T-helper 1 cell treated with Interleukin-12 subunit alpha and Interleukin-12 subunit beta and Interleukin-4 antibody, amounts not matched to agents 30 ng/mL and 1 ng/mL, for 36 hours (primary cell): ENCODE results near the gene CD96. TPM values are rescaled to one million over a fixed set of nuclear protein-coding genes. Genes with fewer than 3 reads are reported as not detected.
"Not testable (repeated sequence)": the region's sequence is repeated elsewhere in the genome, so short reads cannot be mapped to it uniquely, and the experiment has no call there.

Source experiments
- intact Hi-C: fragments of 100-400 bp; cut with micrococcal nuclease; formaldehyde crosslinking; loops from one replicate; pipeline ENCODE4 v1.15.1; 2024
- total RNA-seq: library from RNA; stranded (reverse); gene quantifications from 2 replicates; pipeline ENCODE4 v1.2.3, GENCODE V29; 2022

Gene CD96
- total RNA-seq, 1 donor from 2014 or later: 287 TPM

DNA sequence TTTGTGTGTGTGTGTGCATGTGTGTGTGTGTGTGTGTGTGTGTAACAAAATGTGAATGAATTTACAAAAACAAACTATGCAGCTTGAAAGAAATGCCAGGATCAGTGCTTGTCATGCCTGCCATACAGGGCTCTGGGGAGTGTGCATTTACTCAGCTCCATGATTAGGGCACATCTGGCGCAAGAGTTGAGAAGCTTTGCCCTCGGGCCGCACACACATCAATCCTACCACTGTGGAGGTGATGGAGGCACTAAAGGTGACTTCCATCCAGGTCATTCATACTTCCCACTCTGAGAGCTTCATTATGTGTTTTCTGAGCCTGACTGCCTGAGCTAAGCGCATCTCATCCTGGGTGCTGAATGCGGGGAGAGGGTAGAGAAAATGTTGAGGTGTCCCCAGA, 125.2 kb downstream of the CD96 start:
- intact Hi-C loops: loop anchor here (1.0 to 5.0 kb wide), 4 partner anchors 51 to 1005 kb away; partner anchors contain the start of gene CD96

DNA sequence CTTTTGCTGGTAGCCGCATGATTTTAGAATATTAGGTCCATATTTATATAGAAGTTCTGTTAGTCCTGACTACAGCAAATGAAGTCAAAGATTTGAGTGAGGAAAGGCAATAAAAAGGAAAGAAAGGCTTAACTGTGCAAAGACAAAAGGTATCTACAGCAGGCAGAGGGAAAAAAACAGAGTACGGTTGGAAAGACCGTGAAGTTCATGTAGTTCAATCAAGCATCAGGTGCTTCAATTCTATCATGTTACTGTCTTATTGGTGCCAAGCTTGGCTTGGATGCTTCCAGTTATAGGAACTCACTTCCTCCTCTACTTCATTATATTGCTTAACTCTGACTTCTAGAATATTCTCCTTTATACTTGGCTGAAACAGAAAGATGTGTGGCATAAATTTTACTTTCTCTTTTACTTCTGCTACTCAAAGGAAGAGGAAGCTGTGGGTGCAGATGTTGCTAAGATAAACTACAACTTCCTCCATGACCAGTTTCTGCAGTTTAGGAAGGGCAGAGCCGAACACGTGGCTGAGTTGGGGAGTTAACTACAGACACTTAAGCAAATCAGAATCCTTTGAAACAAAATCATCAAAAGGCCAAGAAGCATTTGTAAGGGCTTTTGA, 125.7 kb downstream of the CD96 start:
- intact Hi-C loops: loop anchor here (1.0 to 5.0 kb wide), 11 partner anchors 9 to 1860 kb away; partner anchors contain the start of genes CD96 and NECTIN3

DNA sequence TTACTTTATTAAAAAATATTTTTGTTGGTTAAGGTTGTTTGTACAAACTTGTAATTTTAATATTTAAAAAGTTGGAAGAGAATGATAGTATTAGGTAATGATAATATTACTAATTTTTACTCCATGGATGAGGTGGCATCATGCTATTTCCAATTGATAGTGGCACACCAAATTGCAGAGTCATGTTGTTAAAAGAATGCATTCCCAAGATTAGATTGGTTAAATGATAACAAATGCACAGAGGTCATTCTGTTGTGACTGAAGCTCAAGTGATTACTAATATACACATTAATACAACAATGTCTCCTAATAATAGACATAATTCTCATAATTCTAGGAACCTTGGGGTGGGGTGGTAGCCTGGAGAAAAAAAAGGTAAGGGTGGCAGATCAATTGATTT, 126.3 kb downstream of the CD96 start:
- intact Hi-C loops: loop anchor here (1.0 to 5.0 kb wide), 9 partner anchors 8 to 1861 kb away; partner anchors contain the start of gene NECTIN3

DNA sequence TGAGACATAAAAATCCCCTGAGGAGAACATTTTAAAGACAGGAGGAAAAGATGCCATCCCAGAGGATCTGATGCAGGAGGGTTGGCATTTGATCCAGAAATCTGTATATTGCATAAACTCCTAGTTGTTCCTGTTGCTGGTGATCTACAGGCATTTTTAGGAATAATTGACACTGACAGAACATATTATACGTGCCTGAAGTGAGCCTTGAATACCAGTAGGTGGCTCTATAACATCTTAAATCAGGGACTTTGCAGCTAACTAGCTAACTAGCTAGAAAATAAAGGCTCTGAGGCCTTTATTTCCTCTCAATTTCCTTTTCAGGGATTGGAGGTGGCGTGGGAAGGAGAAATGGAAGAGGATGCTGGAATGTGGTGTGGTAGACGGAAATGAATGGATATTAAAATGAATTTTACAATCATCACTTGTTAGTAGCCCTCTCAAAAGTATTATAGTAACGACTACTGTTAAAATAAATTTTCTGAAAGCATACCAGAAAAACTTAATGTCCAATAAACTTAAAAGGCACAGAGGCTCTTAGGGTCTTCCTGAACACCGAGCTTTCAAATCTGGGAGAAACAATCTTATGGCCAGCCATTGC, 127.0 kb downstream of the CD96 start:
- intact Hi-C loops: loop anchor here (1.0 to 5.0 kb wide), 16 partner anchors 7 to 1862 kb away; partner anchors contain the start of gene NECTIN3

DNA sequence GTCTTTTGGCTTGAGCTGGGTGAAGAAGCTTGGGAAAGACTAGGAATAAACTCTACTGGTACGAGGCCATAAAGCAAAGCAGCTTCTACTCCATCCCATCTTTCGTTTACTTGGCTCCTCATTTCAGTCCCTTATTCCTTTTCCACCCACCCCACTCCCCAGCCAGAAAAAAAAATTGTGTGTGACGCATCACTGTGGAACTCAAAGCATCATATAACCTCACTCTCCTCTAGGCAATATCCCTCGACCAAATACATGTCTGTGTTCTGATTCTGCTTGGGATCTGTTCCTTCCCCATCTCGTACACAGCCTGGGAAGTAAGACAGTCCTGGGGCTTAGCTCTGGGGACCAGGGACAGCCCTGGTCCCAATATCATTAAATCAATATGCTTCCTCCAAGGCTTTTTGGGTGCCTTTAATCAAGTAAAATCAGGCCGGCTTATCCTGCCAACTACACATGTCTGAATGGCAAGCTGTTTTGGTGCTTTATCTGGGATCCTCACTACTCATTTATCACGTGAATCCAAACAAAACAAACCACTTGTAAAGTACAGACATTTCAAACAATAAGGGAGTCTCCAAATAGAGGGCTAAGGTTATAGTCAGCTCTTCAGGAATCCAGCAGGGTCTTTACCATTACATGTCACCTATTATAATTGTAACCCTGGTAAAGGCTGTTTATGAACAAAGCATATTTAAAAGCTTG, 128.1 kb downstream of the CD96 start:
- intact Hi-C loops: loop anchor here (1.0 to 5.0 kb wide), 11 partner anchors 21 to 1002 kb away; partner anchors contain the start of gene NECTIN3

DNA sequence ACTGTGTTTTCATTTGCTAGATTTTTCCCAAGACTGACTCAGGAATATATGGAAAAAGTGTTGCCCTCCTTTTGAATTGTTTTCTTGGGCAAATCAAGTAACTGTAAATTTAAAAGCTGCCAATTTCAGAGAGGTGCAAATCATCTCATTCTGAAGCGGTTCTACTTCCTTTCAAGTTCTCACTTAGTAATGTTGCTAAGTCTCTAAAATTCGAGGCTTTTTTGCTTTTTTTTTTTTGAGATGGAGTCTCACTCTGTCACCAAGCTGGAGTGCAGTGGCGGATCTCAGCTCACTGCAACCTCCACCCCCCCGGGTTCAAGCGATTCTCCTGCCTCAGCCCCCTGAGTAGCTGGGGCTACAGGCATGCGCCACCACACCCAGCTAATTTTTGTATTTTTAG, 130.5 kb downstream of the CD96 start:
- intact Hi-C loops: not testable (repeated sequence)

DNA sequence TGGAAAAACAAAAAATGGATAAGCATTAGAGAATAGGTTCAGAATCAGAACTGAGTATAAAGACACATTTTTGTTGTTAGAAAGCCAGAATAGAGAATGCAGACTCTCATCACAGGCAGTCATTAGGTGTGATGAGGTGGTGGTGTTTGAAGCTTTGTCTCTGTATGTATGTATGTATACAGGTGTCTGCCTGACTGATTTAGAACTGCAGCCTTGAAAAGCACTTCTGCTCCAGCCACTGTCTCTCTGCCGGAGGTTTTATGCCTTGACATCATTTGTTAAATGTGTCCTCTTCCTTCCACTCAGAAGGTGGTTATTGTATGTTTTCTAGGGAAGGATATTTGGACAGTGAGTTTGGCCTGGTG, 133.8 kb downstream of the CD96 start:
- intact Hi-C loops: loop anchor here (1.0 kb wide), 3 partner anchors 8 to 23 kb away; no protein-coding TSS in a partner anchor

DNA sequence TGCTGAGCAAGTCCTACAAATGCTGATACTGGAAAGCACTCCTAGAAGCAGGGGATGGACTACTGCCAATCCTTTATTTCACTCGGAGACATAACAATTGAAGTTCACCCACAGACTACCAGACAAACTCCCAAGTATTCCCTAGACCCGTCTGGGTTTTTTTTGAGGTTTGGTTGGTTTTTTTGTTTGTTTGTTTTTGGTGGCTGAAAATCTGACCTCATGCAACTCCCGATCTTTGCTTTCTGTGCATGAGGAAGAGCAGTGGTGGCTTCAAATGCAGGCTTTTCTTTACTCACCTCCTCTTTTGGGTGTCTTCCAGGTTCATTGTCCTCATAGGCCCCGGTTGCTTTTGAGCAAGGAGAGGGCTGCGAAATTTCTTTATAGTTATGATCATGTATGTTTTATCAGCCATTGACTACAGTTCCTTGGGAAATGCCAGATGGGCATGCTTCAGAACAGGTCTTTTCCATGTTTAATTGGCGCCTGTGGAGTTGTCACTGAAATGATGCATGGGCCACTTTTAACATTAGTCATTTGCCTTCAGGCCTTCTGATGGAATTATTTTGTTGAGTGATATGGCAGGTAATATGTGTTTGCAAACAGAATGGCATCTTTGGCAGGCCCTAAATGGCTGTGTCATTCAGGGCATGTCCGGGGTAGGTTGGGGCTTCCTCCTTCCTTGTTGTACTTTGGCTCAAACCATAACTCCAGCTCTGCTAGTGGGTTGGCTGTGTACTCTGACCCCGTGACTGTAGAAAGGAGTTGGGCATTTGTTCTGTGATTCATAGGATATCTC, 134.4 kb downstream of the CD96 start:
- intact Hi-C loops: loop anchor here (1.0 kb wide), 3 partner anchors 8 to 23 kb away; no protein-coding TSS in a partner anchor

DNA sequence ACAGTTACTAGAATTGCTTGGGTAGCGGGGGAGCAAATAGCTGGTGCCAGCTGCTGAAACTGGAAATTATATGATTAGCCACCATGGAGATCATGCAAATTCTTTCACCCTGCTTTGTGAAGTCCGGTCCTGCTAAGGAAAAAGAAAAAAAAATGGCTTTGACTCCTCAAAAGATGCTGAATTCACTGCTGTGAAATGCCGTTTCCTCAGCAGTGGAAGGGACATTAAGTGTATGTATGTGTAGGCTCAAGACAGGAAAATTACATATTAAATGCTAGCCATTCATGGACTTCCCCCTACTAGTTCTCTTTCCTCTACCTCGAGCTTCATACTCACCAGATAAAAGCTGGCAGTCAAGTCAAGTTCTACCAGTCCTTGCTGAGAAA, 135.0 kb downstream of the CD96 start:
- intact Hi-C loops: no loop called here

DNA sequence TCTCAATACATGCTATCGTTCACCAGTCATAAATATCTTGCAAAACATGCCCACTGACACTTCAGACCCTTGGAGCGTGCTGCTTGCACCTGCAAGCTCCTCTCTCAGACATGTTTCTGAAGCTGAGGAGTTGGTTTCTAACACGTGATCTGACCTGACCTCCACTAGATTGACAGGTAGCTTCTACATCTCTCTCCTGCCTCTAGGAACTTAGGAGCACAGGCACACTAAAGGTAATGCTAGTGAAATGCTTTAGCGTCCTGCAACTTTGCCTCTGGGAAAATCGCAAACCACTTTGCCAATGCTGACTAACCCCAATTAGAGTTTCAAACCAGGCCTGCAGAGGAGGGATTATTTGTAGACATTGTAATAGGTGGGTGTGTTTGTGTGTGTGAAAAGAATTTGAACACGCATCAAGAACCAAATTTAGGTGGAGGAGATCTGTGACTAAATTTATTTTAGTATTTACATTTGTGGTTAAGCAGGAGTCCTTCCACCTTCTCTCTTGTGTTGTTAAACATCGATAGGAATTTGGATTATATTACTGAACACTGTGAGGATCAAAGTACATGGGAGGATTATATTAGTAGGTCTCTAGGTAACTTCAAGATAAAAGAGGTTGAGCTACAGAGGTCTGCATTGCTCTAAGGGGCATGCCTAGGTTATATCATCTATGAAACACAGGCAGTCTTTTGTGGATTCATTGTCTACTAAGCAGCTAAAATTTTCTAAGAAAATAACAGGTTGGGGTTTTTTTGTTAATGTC, 139.8 kb downstream of the CD96 start:
- intact Hi-C loops: no loop called here

DNA sequence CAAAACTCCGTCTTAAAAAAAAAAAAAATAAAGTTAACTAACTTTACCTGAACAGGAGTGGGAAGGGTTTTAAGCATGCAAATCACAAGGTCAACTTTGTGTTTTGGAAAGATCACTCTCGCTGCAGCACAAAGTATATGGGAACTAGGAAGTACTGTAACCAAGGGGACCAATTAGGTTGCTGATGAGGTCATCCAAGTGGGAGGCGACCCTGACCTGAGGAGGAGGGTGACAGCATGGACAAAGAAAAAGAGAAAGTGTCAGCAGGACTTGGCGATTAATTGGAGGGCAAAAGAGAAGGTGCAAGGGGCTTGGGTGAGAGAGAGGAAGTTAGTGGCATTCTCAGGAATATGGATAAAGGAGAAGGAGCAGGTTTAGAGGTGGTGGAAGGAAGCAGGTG, 142.6 kb downstream of the CD96 start:
- intact Hi-C loops: loop anchor here (1.0 kb wide), 1 partner anchor 8 kb away; no protein-coding TSS in a partner anchor

DNA sequence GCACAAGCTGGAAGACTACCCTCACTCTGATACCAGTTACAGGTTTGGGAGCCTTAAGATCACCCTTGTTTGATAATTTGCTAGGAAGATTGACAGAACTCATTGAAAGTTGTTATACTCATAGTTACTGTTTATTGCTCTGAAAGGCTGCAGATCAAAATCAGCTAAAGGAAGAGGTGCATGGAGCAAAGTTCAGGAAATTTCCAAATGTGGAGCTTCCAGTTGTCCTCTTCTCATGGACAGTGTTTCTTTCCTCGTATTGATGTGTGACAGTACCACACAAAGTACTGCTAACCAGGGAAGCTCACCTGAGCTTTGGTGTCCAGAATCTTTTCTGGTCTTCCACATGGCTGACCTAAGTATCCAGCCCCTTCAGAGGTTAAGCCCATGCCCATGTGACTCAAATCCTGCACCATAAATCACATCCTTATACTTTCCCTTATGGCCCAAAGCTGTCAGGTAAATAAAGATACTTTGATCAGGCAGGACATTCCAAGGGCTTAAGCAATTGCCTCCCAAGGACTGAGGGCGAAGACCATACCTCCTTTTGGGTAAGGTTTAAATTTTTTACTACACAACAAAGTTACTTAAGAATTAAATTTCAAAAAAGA, 146.3 kb downstream of the CD96 start:
- intact Hi-C loops: no loop called here

DNA sequence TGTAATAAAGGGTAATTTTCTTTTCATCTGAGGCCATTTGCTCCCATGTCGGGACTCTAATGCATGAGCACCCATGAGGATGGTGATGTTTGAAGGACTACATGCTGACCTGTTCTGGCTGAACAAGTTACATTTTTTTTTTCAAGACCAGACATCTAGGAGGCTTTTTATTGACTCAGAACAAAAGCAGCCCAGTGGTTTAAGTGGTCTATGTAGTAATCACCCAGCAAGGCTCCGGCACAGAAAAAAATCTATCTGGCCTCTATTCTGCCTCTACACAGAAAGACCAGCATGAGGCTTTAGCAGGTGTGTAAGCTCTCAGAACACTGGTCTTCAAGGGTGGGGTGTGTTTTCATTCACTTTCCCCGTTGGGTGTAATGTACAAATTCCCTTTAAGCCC, 148.2 kb downstream of the CD96 start:
- intact Hi-C loops: no loop called here

DNA sequence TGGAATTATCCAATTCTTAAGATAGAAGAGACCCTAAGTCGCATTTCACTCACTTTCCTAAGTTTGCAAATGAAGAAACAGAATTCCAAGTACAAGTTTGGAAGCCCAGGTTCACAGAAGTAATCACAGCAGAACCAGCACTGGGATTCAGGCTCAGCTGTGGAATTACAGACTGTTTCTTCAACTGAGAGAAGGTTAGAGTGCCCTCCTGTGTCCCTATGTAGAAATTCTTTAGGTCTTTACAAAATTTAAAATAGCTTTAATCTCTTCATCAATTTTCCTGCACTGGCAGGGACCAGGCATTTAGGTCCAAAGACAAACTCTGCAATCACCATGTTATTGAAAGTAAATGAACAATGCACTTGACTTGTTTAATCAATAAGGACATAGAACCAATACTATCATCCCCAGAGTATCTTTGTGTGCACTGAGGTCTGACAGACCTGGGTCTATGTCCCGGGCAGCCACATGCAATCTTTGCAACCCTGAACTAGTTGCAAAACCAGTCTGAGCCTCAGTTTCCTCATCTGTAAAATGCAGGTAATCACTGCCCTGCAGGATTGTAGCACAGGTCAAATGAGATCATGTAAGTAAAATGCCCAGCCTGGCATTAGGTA, 149.4 kb downstream of the CD96 start:
- intact Hi-C loops: loop anchor here (1.0 kb wide), 2 partner anchors 22 to 114 kb away; no protein-coding TSS in a partner anchor

DNA sequence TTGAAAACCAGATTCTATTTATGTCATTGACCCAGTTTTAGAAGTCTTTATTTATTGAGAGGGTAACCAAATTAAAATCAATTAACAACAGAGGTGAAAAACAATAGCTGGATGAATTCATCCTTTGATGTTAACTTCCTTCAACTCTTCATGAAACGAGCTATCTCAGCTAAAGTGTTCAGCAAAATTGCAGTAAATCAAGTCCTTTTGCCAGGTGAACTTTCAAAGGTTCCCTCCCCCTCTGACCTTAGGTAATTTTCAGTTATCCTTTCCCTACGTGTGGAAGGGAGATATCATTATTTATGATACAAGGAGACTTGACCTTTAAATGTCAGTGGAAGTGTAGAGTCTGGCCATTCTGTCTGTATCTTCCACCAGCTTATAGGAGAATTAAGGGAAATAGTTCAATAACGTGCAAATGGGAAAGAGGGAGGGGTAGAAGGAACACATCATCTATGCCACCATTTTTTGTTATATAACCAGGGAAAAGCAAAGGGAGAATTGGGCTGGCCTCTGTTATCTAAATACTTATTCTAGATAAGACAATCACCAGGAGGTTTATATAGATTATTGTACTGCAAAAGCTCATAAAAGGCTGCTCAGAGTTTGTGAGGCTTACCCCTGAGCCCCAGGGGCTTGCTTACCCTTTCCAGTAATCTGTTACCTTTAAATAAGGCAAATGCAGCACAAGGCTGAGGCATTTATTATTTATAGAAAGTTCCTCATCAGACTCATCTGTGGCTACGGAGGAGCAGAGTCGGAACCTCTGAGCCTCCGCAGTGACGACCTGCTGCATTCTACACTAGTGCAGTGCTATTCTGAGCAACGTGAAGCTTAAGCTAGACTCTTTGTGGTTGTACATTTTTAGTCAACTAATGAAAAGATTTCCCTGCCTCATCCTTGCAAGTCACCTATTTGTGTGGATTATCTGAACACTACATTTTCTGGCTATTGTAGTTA, 150.9 kb downstream of the CD96 start:
- intact Hi-C loops: no loop called here

DNA sequence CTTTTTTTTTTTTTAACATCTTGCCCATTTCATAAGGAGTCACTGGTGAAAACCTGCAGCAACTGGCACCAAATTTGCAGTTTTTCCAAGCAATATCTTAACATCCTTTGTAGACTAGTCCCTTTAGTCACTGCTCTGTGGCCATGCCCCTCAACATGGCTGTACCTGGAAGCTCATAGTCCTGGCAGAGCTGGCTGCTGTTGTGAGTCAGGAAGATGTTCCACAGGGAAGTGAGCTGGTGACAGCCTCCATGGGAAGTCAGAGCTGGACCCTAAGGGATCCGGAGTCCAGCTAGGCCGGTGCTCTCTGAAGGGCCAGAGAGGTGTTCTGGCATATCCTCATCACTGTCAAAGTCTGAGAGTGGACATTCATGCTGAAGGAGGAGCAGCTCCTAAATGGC, 152.5 kb downstream of the CD96 start:
- intact Hi-C loops: no loop called here

DNA sequence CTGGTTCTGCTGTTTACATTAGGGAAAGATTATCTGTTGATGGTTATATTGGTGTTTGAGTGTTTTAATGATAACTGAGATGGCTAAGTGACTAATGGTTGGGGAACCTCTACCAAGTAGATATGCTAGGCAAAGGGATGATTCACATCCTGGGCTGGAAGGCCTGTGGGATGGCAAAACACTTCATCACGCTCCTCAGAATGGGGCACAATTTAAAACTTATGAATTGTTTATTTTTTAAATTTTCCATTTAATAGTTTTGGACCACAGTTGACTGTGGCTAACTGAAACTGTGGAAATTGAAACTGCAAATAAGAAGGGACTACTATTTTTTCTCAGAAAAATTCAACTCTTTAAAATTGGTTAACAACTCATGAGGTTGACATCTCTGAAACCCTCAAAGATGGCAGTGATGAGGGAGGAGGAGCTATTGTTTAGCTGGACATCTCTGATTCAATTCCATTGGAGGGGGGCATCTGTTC, 153.7 kb downstream of the CD96 start:
- intact Hi-C loops: no loop called here

DNA sequence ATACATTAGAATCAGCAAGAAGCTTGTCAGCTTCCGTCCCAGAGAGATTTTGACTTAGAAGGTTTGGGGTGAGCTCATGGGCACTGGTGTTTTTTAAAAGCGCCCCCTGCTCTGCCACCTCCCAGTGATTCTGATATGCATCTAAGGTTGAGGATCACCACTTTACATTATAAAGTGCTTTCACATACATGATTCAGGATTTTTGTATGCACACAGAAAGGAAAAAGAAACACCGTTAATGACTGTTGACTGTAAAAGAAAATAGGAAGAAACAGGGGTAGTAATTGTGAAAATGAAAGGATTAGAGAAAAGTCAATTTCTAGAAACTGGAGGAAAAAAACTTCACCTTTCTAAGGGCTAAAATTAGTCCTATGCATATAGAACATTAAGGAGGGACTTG, 158.1 kb downstream of the CD96 start:
- intact Hi-C loops: no loop called here
